ENCODE data around the gene ZNF343. TPM values are rescaled to one million over a fixed set of nuclear protein-coding genes. Genes with fewer than 3 reads are reported as not detected.

Gene ZNF343
- total RNA-seq, 1 donor = 6.9 TPM

DNA sequence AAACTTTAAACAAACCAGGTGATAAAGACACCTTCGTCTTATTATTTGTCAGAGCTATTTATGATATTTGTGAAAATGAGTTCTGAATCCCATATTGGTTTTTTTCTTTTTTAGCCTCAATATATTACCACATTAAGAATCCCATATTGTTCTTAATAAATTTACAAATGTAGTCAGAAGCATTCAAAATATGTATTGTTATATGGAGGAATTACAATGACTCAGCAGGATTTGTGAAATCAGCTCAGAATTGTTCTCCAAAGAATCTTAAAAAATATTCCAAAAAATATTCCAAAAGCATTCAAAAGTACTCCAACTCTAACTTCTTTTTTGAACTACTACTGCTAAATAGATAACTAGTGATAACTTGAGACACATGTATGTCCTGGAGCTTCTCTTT, 6.5 kb upstream of the ZNF343 start:
- TF ChIP-seq CTCF (IDR thresholded peaks at IDR 0.05; ENCODE audit: extremely low read depth, low read depth, low read length) = no peak
- Histone ChIP-seq H4K20me1 (ENCODE audit: insufficient read depth, low read length) (no peaks in the 10 kb centered on the region), H3K9me3 (ENCODE audit: low read depth, low read length) (no peaks in the 10 kb centered on the region), H3K4me2 (ENCODE audit: insufficient read depth, low read length) (no peak overlapping the region), H3K4me3 (ENCODE audit: insufficient read depth, low read length) (no peak overlapping the region), H3K27ac (ENCODE audit: low read depth, low read length) (no peak overlapping the region), H3K27me3 (ENCODE audit: insufficient read depth, low read length) (no peaks in the 10 kb centered on the region), H3K4me1 (ENCODE audit: insufficient read depth, low read length) (peaks cover 12% of the 10 kb centered on the region), H3K36me3 (ENCODE audit: insufficient read depth, low read length) (no peaks in the 10 kb centered on the region), H2AFZ (ENCODE audit: low read length) (peak overlapping the region; percentile 38), H3K79me2 (ENCODE audit: insufficient read depth, low read length) (no peaks in the 10 kb centered on the region)
- DNase-seq (ENCODE audit: insufficient read length, low spot score, missing footprints) = peak; percentile 58

DNA sequence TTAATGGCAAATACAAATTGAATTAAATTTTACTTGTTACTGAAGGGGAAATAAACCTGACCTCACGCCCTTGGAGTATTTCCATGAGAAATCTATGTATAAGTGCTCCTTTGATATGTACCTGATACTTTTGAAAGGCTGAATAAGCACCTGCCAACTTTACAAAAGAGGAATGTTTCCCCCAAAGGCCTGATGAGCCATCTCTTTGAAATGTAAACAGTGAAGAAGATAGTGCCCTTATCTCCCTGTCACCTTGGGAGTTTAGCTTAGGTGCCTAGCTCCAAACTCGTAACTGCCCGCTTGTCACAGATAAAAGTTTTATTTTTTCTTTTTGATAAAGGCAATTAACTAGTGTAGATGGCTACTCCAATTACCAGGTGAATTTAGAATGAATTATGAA, 1.1 kb upstream of the ZNF343 start:
- H3K4me1 ChIP-seq (ENCODE audit: insufficient read depth, low read length) = peaks cover 15% of the 10 kb centered on the region
- no peak for DNase-seq (ENCODE audit: insufficient read length, low spot score, missing footprints)
- TF ChIP-seq CTCF (IDR thresholded peaks at IDR 0.05; ENCODE audit: extremely low read depth, low read depth, low read length) = no peak
- H4K20me1 ChIP-seq (ENCODE audit: insufficient read depth, low read length) = peaks cover 3% of the 10 kb centered on the region
- no peaks in the 10 kb centered on the region for H3K27me3 ChIP-seq (ENCODE audit: insufficient read depth, low read length)
- peak overlapping the region; percentile 83 for H3K4me2 ChIP-seq (ENCODE audit: insufficient read depth, low read length)
- H2AFZ ChIP-seq (ENCODE audit: low read length) = no peak overlapping the region
- no peak overlapping the region for H3K27ac ChIP-seq (ENCODE audit: low read depth, low read length)
- H3K4me3 ChIP-seq (ENCODE audit: insufficient read depth, low read length) = no peak overlapping the region
- peaks cover 24% of the 10 kb centered on the region for H3K79me2 ChIP-seq (ENCODE audit: insufficient read depth, low read length)
- no peaks in the 10 kb centered on the region for H3K9me3 ChIP-seq (ENCODE audit: low read depth, low read length)
- no peaks in the 10 kb centered on the region for H3K36me3 ChIP-seq (ENCODE audit: insufficient read depth, low read length)

GRCh38 chr20:2509468-2509781, 710 bp upstream of the ZNF343 start:
- Histone ChIP-seq H2AFZ (ENCODE audit: low read length) (peak overlapping the region; percentile 94), H3K27me3 (ENCODE audit: insufficient read depth, low read length) (no peaks in the 10 kb centered on the region), H3K36me3 (ENCODE audit: insufficient read depth, low read length) (no peaks in the 10 kb centered on the region), H4K20me1 (ENCODE audit: insufficient read depth, low read length) (peaks cover 3% of the 10 kb centered on the region), H3K9me3 (ENCODE audit: low read depth, low read length) (no peaks in the 10 kb centered on the region), H3K4me2 (ENCODE audit: insufficient read depth, low read length) (peak overlapping the region; percentile 83), H3K79me2 (ENCODE audit: insufficient read depth, low read length) (peaks cover 24% of the 10 kb centered on the region), H3K27ac (ENCODE audit: low read depth, low read length) (peak overlapping the region; percentile 84), H3K4me3 (ENCODE audit: insufficient read depth, low read length) (peak overlapping the region; percentile 97), H3K4me1 (ENCODE audit: insufficient read depth, low read length) (peaks cover 15% of the 10 kb centered on the region)
- DNase-seq (ENCODE audit: insufficient read length, low spot score, missing footprints) = no peak
- TF ChIP-seq CTCF (IDR thresholded peaks at IDR 0.05; ENCODE audit: extremely low read depth, low read depth, low read length) = no peak

GRCh38 chr20:2507875-2508630, 662 bp downstream of the ZNF343 start:
- Histone ChIP-seq H3K79me2 (ENCODE audit: insufficient read depth, low read length) (peaks cover 24% of the 10 kb centered on the region), H2AFZ (ENCODE audit: low read length) (peak overlapping the region; percentile 94), H4K20me1 (ENCODE audit: insufficient read depth, low read length) (peaks cover 3% of the 10 kb centered on the region), H3K9me3 (ENCODE audit: low read depth, low read length) (no peaks in the 10 kb centered on the region), H3K27ac (ENCODE audit: low read depth, low read length) (peak overlapping the region; percentile 84), H3K27me3 (ENCODE audit: insufficient read depth, low read length) (no peaks in the 10 kb centered on the region), H3K4me2 (ENCODE audit: insufficient read depth, low read length) (peak overlapping the region; percentile 83), H3K4me1 (ENCODE audit: insufficient read depth, low read length) (peaks cover 15% of the 10 kb centered on the region), H3K36me3 (ENCODE audit: insufficient read depth, low read length) (no peaks in the 10 kb centered on the region), H3K4me3 (ENCODE audit: insufficient read depth, low read length) (peak overlapping the region; percentile 97)
- DNase-seq (ENCODE audit: insufficient read length, low spot score, missing footprints) = peak; percentile 68
- TF ChIP-seq CTCF (IDR thresholded peaks at IDR 0.05; ENCODE audit: extremely low read depth, low read depth, low read length) = no peak

Measured in osteoblast (primary cell).